IMR-90 (cell line): ENCODE results near the gene PPP1R1C. TPM values are rescaled to one million over a fixed set of nuclear protein-coding genes. Genes with fewer than 3 reads are reported as not detected.

Experiments used
- ATAC-seq: fragments of 200-7000 bp; cut with Tn5 transposase; 2 replicates; pipeline ENCODE4 v1.9.1; 2020; ENCODE audit warnings: low read depth, mild to moderate bottlenecking, moderate library complexity
- BruUV-seq: library from RNA; stranded (reverse); fragments of 400-500 nt; replicated peaks from 2 replicates; lab custom pipeline; 2021; lab: Mats Ljungman, UMichigan
- CTCF ChIA-PET: fragments of 300-600 bp; formaldehyde crosslinking; extraction: SDS; loops from one replicate; lab custom pipeline; 2021; ENCODE audit warnings: antibody characterized with exemption; lab: Yijun Ruan, JAX
- POLR2A ChIA-PET: fragments of 300-600 bp; sonication (Branson Sonifier 250); formaldehyde crosslinking; loops from one replicate; lab custom pipeline; 2022; ENCODE audit warnings: antibody characterized with exemption; ENCODE audit not compliant: unreplicated experiment; lab: Charles Lee
- DNase-seq: peaks from one replicate; pipeline ENCODE4 v3.0.0; 2013
- H2AFZ ChIP-seq: replicated peaks from 2 replicates; pipeline ENCODE3; 2013; ENCODE audit warnings: low read length, mild to moderate bottlenecking; ENCODE audit not compliant: poor library complexity
- H2AK5ac ChIP-seq: 2 replicates; pipeline ENCODE4 v1.6.1; 2013; ENCODE audit warnings: low read depth, low read length, inconsistent platforms
- H2AK9ac ChIP-seq: replicated peaks from 2 replicates; pipeline ENCODE3; 2013; ENCODE audit warnings: mild to moderate bottlenecking, low read depth, low read length, moderate library complexity; ENCODE audit not compliant: poor library complexity
- H2BK120ac ChIP-seq: 2 replicates; pipeline ENCODE4 v1.6.1; 2013; ENCODE audit warnings: low read depth, low read length, inconsistent platforms
- H2BK15ac ChIP-seq: 3 replicates; pipeline ENCODE4 v1.6.1; 2013; ENCODE audit warnings: low read depth, low read length, inconsistent platforms
- H2BK20ac ChIP-seq: 2 replicates; pipeline ENCODE4 v1.6.1; 2013; ENCODE audit warnings: low read depth, mild to moderate bottlenecking, inconsistent platforms, low read length, moderate library complexity
- H2BK5ac ChIP-seq: 2 replicates; pipeline ENCODE4 v1.6.1; 2013; ENCODE audit warnings: mild to moderate bottlenecking, low read depth, low read length, inconsistent platforms; ENCODE audit not compliant: poor library complexity, severe bottlenecking
- H3K14ac ChIP-seq: replicated peaks from 2 replicates; pipeline ENCODE4 v1.6.1; 2013; ENCODE audit warnings: low read depth, low read length, inconsistent platforms
- H3K18ac ChIP-seq: 2 replicates; pipeline ENCODE4 v1.6.1; 2013; ENCODE audit warnings: low read depth, low read length, control low read depth
- H3K23ac ChIP-seq: 2 replicates; pipeline ENCODE4 v1.6.1; 2013; ENCODE audit warnings: low read depth, low read length, inconsistent platforms
- H3K27ac ChIP-seq: 2 replicates; pipeline ENCODE4 v1.5.1; 2013; ENCODE audit warnings: mild to moderate bottlenecking, control low read depth, low read length; ENCODE audit not compliant: insufficient read depth
- H3K27me3 ChIP-seq: 2 replicates; pipeline ENCODE4 v1.6.1; 2013; ENCODE audit warnings: low read length; ENCODE audit not compliant: control insufficient read depth, insufficient read depth
- H3K36me3 ChIP-seq: 2 replicates; pipeline ENCODE4 v1.6.1; 2013; ENCODE audit warnings: low read length, mixed read lengths; ENCODE audit not compliant: control insufficient read depth, insufficient read depth
- H3K4ac ChIP-seq: 2 replicates; pipeline ENCODE4 v1.6.1; 2013; ENCODE audit warnings: low read depth, low read length, inconsistent platforms
- H3K4me1 ChIP-seq: 2 replicates; pipeline ENCODE4 v1.6.1; 2013; ENCODE audit warnings: low read length, mixed read lengths; ENCODE audit not compliant: control insufficient read depth, insufficient read depth
- H3K4me2 ChIP-seq: 2 replicates; pipeline ENCODE4 v1.6.1; 2013; ENCODE audit warnings: low read depth, mild to moderate bottlenecking, control low read depth, low read length, moderate library complexity
- H3K4me3 ChIP-seq: 2 replicates; pipeline ENCODE4 v1.5.1; 2013; ENCODE audit warnings: low read depth, mild to moderate bottlenecking, control low read depth, low read length, moderate library complexity; ENCODE audit not compliant: insufficient read depth
- H3K56ac ChIP-seq: 2 replicates; pipeline ENCODE4 v1.6.1; 2013; ENCODE audit warnings: low read length, inconsistent platforms; ENCODE audit not compliant: insufficient read depth; ENCODE audit errors: extremely low read depth
- H3K79me1 ChIP-seq, 2 experiments: 2 replicates each; pipeline ENCODE4 v1.6.1; 2013; ENCODE audit warnings: low read length in 2 of 2, inconsistent platforms in 1 of 2, low read depth in 1 of 2
- H3K9ac ChIP-seq: 2 replicates; pipeline ENCODE4 v1.6.1; 2013; ENCODE audit warnings: low read depth, low read length, control low read depth
- H3K9me1 ChIP-seq: 2 replicates; pipeline ENCODE4 v1.6.1; 2013; ENCODE audit warnings: low read length, inconsistent platforms; ENCODE audit not compliant: insufficient read depth
- H3K9me3 ChIP-seq: 2 replicates; pipeline ENCODE4 v1.6.1; 2013; ENCODE audit warnings: low read length; ENCODE audit not compliant: control insufficient read depth, insufficient read depth
- H4K20me1 ChIP-seq: 2 replicates; pipeline ENCODE4 v1.6.1; 2013; ENCODE audit warnings: low read length, inconsistent platforms; ENCODE audit not compliant: insufficient read depth
- H4K5ac ChIP-seq: 2 replicates; pipeline ENCODE4 v1.6.1; 2013; ENCODE audit warnings: mild to moderate bottlenecking, low read depth, low read length, control low read depth
- H4K8ac ChIP-seq, 2 experiments: 2 replicates each; pipeline ENCODE4 v1.6.1; 2013; ENCODE audit warnings: low read depth in 2 of 2, low read length in 2 of 2, control low read depth in 1 of 2, inconsistent platforms in 1 of 2
- H4K91ac ChIP-seq: 2 replicates; pipeline ENCODE4 v1.6.1; 2013; ENCODE audit warnings: low read depth, low read length, inconsistent platforms; ENCODE audit not compliant: insufficient read depth
- CHD1 ChIP-seq: IDR thresholded peaks from 2 replicates; pipeline ENCODE4 v1.6.1; 2012; ENCODE audit warnings: low read depth, low read length, improper control_type of control experiment
- CTCF ChIP-seq: conservative IDR thresholded peaks from 2 replicates; pipeline ENCODE4 v1.5.1; 2012; ENCODE audit warnings: mild to moderate bottlenecking, low read depth, low read length, improper control_type of control experiment
- ELK1 ChIP-seq: fragments of 150-350 bp; IDR thresholded peaks from 2 replicates; pipeline ENCODE4 v1.6.1; 2016; ENCODE audit warnings: low read depth, mild to moderate bottlenecking, low read length, moderate library complexity, borderline replicate concordance
- RAD21 ChIP-seq: IDR thresholded peaks from 2 replicates; pipeline ENCODE4 v1.6.1; 2012; ENCODE audit warnings: low read length, improper control_type of control experiment
- SMC3 ChIP-seq: fragments of 150-350 bp; IDR thresholded peaks from 2 replicates; pipeline ENCODE4 v1.6.1; 2016; ENCODE audit warnings: low read depth, mild to moderate bottlenecking, antibody characterized with exemption, low read length, moderate library complexity
- dilution Hi-C: fragments of 300-500 bp; cut with HindIII; formaldehyde crosslinking; loops from one replicate; pipeline ENCODE4 v1.14.3; 2018; ENCODE audit warnings: low sequenced_read_pairs; ENCODE audit not compliant: unreplicated experiment
- in situ Hi-C: fragments of 300-500 bp; cut with MboI; formaldehyde crosslinking; loops from 3 replicates; pipeline ENCODE4 v1.14.3; 2019; ENCODE audit warnings: low sequenced_read_pairs, inconsistent platforms, mixed read lengths
- intact Hi-C: fragments of 100-400 bp; cut with micrococcal nuclease; formaldehyde crosslinking; loops from 2 replicates; pipeline ENCODE4 v1.10.0; 2022
- polyA plus RNA-seq, 3 experiments: library from polyadenylated mRNA; depleted of rRNA; stranded (reverse); fragments of >200 nt; gene quantifications; 2 replicates each; pipeline ENCODE4 v1.2.3, GENCODE V29; 2012; ENCODE audit warnings: low replicate concordance in 1 of 3
- total RNA-seq: library from RNA; depleted of rRNA; stranded (reverse); fragments of >200 nt; gene quantifications from 2 replicates; pipeline ENCODE4 v1.2.3, GENCODE V29; 2012

PPP1R1C gene
- total and polyA plus RNA-seq, 2 of the 4 experiments (the other 2 are of a cell fraction): 0.10 to 0.36 TPM

GRCh38 chr2:182128821-182129707 lies 143.4 kb downstream of the PPP1R1C start (continued):
- TF ChIP-seq ELK1: no peak

- Histone ChIP-seq H2BK15ac (no peak overlapping the region), H2AFZ (no peak overlapping the region), H3K36me3 (no peaks in the 10 kb centered on the region), H3K9me3 (no peaks in the 10 kb centered on the region), H3K23ac (no peak overlapping the region), H3K14ac (no peak overlapping the region), H3K4ac (no peak overlapping the region), H3K56ac (no peak overlapping the region), H4K8ac (no peak overlapping the region), H2BK120ac (no peak overlapping the region), H2BK5ac (no peak overlapping the region), H3K4me3 (no peak overlapping the region), H3K9me1 (0 out of 2 replicates have a peak, but pooled peaks cover 3% of the 10 kb centered on the region), H3K9ac (no peak overlapping the region), H3K27me3 (no peaks in the 10 kb centered on the region), H3K18ac (no peak overlapping the region), H2AK5ac (no peak overlapping the region), H3K27ac (no peak overlapping the region), H4K5ac (no peak overlapping the region), H3K4me1 (peaks cover 10% of the 10 kb centered on the region), H2BK20ac (no peak overlapping the region), H4K20me1 (no peaks in the 10 kb centered on the region), H3K79me1 (no peaks in the 10 kb centered on the region), H4K91ac (no peak overlapping the region), H3K4me2 (no peak overlapping the region), H2AK9ac (no peak overlapping the region)
- ATAC-seq (peak; percentile 62; the same call in 1 of the 2 replicates), DNase-seq (peak; percentile 53)
- no TSS peak for BruUV-seq
- ChIA-PET CTCF (interaction anchor here (0.6 to 1.0 kb wide), 3 partner anchors 391 to 555 kb away, joined by 3 read pairs; no protein-coding TSS in a partner anchor), POLR2A (no interaction called here)
- dilution Hi-C loops (no loop called here), in situ Hi-C loops (loop anchor here (25.0 kb wide), 1 partner anchor 545 kb away; no protein-coding TSS in a partner anchor), intact Hi-C loops (loop anchor here (1.0 to 10.0 kb wide), 6 partner anchors 389 to 1150 kb away; partner anchors contain the start of gene UBE2E3)
- TF ChIP-seq CTCF (peak; percentile 63), CHD1 (no peak), SMC3 (peak; percentile 43), RAD21 (peak; percentile 75)
Observed at GRCh38 chr2:182132605-182133004, 147.0 kb downstream of the PPP1R1C start.
